H1 (cell line): Measurements from ENCODE around the gene ELFN1. TPM values are rescaled to one million over a fixed set of nuclear protein-coding genes. Genes with fewer than 3 reads are reported as not detected.

Source experiments
- CTBP2 ChIP-seq: IDR thresholded peaks from 2 replicates; pipeline ENCODE4 v1.7.0; 2011; ENCODE audit warnings: borderline replicate concordance, mild to moderate bottlenecking, moderate library complexity, mixed read lengths, low read length; ENCODE audit not compliant: insufficient read depth, insufficient read length
- EZH2 ChIP-seq: fragments of 200-600 bp; sonication (generic); IDR thresholded peaks from 2 replicates; pipeline ENCODE4 v1.7.1; 2012; ENCODE audit warnings: low read depth, mild to moderate bottlenecking, moderate library complexity, low read length, inconsistent platforms; ENCODE audit not compliant: severe bottlenecking
- USF2 ChIP-seq: IDR thresholded peaks from 2 replicates; pipeline ENCODE4 v1.6.1; 2011; ENCODE audit warnings: low read length, improper control_type of control experiment
- polyA plus RNA-seq, 7 experiments: library from polyadenylated mRNA; depleted of rRNA in 3 of 7; stranded (reverse) in 5 of 7; unstranded in 2 of 7; fragments of >200 nt in 5 of 7; fragments of 200-250 nt in 2 of 7; gene quantifications; 1 replicate in 5 of 7; 2 replicates in 1 of 7; 4 replicates in 1 of 7; pipeline versions ENCODE4 v1.2.1 to v1.2.3, GENCODE V29; 2011 to 2013; ENCODE audit warnings: missing spikeins in 2 of 7, mixed read lengths in 2 of 7
- total RNA-seq: library from RNA; stranded (reverse); fragmentation: NEBNext Ultra II Directional; extraction: Animal tissue kit (Norgen Biotek cat#: 25700); gene quantifications from 2 replicates; pipeline ENCODE4 v1.2.1, GENCODE V29; 2021

Gene ELFN1
- total and polyA plus RNA-seq, 2 of the 8 experiments (the other 6 are each of a cell fraction or from before 2014, with no cell fraction given) = 2.0 to 4.5 TPM

- TF ChIP-seq CTBP2 = no peak
- TF ChIP-seq EZH2 = no peak
- TF ChIP-seq USF2 = no peak
Observed at GRCh38 chr7:1738511-1738910, 68.4 kb downstream of the ELFN1 start (continued).
